GM18909 (cell line): ENCODE measurements around the gene COL11A2.

ENCODE experiments used
- ATAC-seq: cut with Tn5 transposase; IDR thresholded peaks from one replicate; pipeline ENCODE4 v1.9.1; 2021; ENCODE audit warnings: mild to moderate bottlenecking; ENCODE audit not compliant: unreplicated experiment, poor library complexity

The COL11A2 gene

GRCh38 chr6:33173535-33174180 is 18.6 kb downstream of the COL11A2 start:
- ATAC-seq: no peak

- no peak for ATAC-seq
Measured at GRCh38 chr6:33172688-33173534, 19.4 kb downstream of the COL11A2 start.

- no peak for ATAC-seq
Measured at GRCh38 chr6:33171880-33172687, 20.2 kb downstream of the COL11A2 start.

GRCh38 chr6:33171016-33171879 is 21.0 kb downstream of the COL11A2 start:
- no peak for ATAC-seq

DNA sequence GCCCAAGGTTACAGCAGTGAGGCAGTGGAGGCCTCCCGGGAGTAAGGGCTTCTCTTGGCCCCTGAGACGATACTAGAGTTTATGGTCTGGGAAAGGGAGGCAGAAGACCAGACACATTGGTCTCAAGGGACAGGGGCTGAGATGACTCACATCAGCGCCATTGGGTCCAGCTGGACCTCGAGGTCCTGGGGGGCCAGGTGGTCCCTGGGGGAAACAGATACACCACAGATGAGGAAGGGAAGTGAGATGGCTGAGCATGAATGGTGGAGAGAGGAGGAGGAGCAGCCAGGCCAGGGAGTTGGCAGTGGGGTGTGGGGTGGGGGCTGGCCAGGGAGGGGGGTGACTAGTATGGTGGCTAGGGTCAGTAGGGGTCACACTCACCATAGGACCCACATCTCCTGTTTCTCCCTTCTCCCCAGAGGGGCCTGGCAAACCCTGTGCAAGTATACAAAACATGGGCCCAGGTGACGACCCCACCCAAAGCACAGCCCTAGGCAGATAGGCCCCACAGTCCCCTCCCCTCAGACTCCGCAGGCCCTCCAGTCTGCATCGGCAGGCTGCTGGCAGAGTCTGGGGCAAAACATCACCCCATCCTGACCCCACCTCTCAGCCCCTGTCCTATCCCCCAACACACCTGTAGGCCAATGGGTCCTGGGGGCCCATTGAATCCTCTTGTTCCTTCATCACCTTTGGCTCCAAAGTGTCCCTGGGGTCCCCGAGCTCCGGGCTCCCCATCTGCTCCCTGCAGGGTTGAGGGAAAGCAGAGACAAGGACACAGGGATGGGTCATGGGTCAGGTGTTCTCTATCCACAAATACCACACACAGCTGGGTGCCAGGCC is 21.9 kb downstream of the COL11A2 start:
- no peak for ATAC-seq

- no peak for ATAC-seq
Measured at GRCh38 chr6:33169291-33170175, 22.7 kb downstream of the COL11A2 start.

- ATAC-seq: no peak
Measured at GRCh38 chr6:33168639-33169038, 23.6 kb downstream of the COL11A2 start.

DNA sequence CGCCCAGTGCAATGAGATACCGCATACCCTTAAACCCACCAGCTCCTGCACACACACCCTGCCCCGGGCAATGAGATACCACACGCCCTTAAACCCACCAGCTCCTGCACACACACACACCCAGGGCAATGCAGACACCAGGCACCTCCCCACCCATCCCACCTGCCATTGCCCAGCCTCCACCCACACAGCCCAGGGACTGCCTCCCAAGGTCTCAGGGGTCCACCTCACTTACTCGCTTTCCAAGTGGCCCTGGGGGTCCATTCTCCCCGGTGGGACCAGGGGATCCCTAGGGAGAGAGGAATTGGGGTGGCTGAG is 24.0 kb downstream of the COL11A2 start:
- no peak for ATAC-seq

DNA sequence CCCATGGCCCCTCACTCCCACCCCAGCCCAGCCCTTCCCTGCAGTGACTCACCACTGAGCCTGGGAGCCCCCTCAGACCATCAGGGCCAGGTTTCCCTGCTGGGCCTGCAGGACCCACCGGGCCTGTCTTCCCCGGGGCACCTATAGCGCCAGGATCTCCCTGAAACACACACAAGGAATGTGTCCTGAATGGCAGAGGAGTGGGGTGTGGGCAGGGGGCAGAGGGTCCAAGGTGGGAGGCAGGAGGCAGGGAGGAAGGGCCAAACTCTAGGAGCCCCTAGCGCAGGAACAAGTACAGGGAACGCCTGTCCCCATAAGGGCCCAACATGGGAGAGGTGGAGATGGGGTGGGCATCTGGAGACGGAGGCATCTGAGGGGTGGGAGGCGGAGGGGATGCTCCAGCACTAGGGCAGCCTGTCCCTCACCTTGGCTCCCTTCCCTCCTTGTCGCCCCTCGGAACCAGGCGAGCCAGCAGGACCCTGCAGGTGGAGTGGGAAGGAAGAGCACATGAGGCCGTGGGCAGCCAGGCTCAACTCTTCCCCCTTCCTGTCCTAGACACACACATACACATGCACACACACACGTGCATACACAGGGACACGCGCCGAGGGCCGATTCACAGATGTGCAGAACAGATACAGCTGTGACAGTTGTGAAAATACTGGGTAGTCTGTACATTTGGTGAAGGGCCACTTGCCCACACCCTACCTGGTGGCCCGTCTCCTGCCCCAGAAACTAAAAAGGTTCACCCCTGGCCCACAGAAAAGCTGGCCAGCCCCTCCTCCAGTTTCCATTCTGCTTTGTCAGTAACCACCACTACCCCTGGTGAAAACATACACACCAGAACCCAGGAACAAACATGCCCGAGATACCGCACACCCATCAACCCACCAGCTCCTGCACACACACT is 24.6 kb downstream of the COL11A2 start:
- no peak for ATAC-seq

GRCh38 chr6:33166811-33167210 is 25.5 kb downstream of the COL11A2 start:
- no peak for ATAC-seq

DNA sequence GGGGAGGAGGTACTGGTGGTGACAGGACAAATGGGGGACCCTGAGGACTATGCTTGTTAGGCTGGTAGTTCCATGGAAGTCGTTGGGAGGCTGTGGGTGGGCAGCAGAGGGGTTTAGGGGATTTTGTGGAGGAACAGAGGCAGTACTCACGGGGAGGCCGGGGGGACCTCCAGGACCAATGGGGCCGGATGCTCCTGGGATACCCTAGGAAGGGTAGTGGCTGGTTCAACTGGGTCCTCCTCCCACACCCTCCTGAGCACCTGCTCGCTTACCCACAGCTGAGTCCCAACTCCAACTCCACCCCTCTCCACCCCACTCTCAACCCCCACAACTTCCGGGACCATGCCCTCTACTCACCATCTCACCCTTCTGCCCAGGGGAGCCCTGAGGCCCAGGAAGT is 25.9 kb downstream of the COL11A2 start:
- no peak for ATAC-seq

DNA sequence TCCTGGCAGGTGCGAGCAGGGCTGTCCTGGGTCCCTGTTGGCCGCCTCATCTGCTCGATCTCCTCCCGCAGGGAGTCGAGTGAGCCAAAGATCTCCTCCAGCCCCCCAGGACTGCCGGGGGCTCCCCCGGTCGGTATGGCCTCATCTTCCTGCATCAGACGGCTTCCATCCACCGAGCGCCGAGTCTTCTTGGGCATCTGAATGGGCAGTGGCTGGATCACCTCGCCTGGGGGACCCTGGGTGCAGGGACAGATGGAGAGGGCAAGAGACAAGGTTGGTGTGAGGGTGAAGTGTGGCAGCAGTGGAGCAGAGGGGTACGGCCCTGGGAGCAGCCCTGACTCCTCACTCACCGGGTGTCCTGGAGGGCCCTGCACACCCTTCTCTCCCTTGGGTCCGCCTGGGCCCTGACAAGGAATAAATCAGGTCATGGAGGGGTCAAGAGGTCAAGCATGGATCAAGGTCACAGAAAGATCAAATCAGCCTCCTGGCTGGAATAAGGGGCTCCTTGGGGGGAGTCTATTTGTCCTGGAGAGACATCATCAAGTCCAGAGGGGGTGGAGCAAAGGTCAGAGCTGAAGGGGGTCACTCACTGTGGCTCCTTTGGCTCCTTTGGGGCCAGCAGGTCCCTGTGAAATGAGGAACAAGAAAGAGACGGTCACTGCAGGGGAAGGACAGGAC is 26.5 kb downstream of the COL11A2 start:
- ATAC-seq: no peak

- no peak for ATAC-seq
Measured at GRCh38 chr6:33164665-33165373, 27.4 kb downstream of the COL11A2 start.

DNA sequence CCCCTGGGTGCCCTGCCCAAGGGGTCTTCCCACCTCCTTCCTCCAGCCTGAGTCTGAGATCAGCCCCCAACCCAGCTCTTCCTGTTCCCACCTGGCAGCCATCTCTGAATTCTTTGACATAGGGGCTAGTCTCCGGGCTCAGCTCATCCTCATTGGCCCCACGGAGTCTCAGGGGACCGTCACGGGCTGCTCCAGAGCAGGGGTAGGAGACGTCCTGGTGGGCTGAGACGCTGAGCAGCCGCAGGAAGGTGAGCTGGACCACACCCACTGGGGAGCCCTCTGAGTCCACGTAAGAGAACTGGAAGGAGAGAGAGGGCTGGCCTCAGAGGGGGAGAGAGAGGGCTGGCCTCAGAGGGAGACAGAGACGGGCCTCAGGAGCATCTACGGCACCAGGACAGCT is 28.1 kb downstream of the COL11A2 start:
- ATAC-seq: no peak

DNA sequence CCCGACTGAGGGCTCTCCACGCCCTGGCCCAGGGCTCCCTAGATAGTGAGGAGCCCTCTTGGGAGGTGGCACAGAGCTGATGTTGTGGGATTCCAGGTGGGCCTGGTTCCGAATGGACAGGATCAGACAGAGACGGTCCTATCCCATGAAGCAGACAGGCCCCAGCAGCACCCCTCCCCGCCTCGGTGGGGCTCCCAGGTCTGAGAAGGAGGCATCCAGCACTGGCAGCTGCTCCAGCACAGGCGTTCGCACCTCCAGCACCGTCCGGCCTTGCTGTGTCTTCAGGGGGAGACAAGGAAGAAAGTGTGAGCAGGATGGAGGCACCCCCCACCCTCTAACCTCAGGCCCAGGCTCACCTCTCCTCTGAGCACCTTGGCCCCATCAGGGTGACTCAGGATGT is 28.7 kb downstream of the COL11A2 start:
- no peak for ATAC-seq
